Adrenal gland (tissue), 12 donors: ENCODE data around the gene MEI4. TPM values are rescaled to one million over a fixed set of nuclear protein-coding genes. Genes with fewer than 3 reads are reported as not detected.
"Not testable (repeated sequence)": the region's sequence is repeated elsewhere in the genome, so short reads cannot be mapped to it uniquely, and the experiment has no call there.

Experiments
- DNase-seq, 7 donors: peaks; one replicate each; pipeline ENCODE4 v3.0.0-alpha.2; 2019 to 2020
- H3K27ac ChIP-seq, 5 donors: fragments of 200-600 bp; sonication (generic) in 4 of 5; 1 replicate in 3 of 5; 2 replicates in 2 of 5; pipeline versions ENCODE4 v1.5.1 to v1.8.0; 2016 to 2020; ENCODE audit warnings: mild to moderate bottlenecking in 1 of 5
- H3K27me3 ChIP-seq: fragments of 200-600 bp; 2 replicates; pipeline ENCODE4 v1.8.0; 2021
- H3K36me3 ChIP-seq, 2 donors: fragments of 200-600 bp; replicated peaks in 1 of 2; 1 replicate in 1 of 2; 2 replicates in 1 of 2; pipeline versions ENCODE4 v1.5.1 to v1.8.0; 2018 to 2022
- H3K4me1 ChIP-seq, 2 donors: fragments of 200-600 bp; replicated peaks in 1 of 2; 1 replicate in 1 of 2; 2 replicates in 1 of 2; pipeline versions ENCODE4 v1.5.1 to v1.8.0; 2018 to 2021
- H3K4me3 ChIP-seq, 4 donors: fragments of 200-600 bp; sonication (generic) in 3 of 4; one replicate each; pipeline ENCODE4 v1.5.1; 2016 to 2018
- H3K9me3 ChIP-seq, 3 donors: fragments of 200-600 bp; sonication (generic) in 1 of 3; replicated peaks in 1 of 3; 1 replicate in 2 of 3; 2 replicates in 1 of 3; pipeline versions ENCODE4 v1.5.1 to v1.8.0; 2016 to 2021
- CTCF ChIP-seq, 6 experiments: fragments of 450-650 bp in 4 of 6; fragments of 200-600 bp in 2 of 6; sonication (generic) in 1 of 6; IDR thresholded peaks; 1 replicate in 5 of 6; 2 replicates in 1 of 6; pipeline versions ENCODE4 v1.5.1 to v1.8.0; 2016 to 2021; ENCODE audit warnings: antibody characterized with exemption in 6 of 6, mild to moderate bottlenecking in 2 of 6, moderate library complexity in 1 of 6
- POLR2A ChIP-seq, 2 donors: fragments of 450-650 bp; IDR thresholded peaks; one replicate each; pipeline ENCODE4 v1.6.1; 2017; ENCODE audit warnings: antibody characterized with exemption in 2 of 2, mild to moderate bottlenecking in 2 of 2, moderate library complexity in 1 of 2
- WGBS, 4 donors: extraction: QIAGEN DNeasy Blood & Tissue Kit in 2 of 4; methylation state at CpG; one replicate each; pipeline versions ENCODE4 v1.1.5 to v1.1.7; 2013 to 2017; 5-methylcytosine and 5-hydroxymethylcytosine counted together
- intact Hi-C, 2 donors: fragments of 100-400 bp; cut with DNase I; formaldehyde crosslinking; loops; one replicate each; pipeline versions ENCODE4 v1.14.1 to v1.15.0; 2022 to 2023
- polyA plus RNA-seq, 3 donors: library from polyadenylated mRNA; stranded (reverse); fragments of 200-250 nt in 2 of 3; fragments of 350-450 nt in 1 of 3; fragmentation: Illumina TruSeq in 1 of 3; extraction: RNeasy Lipid Tissue Mini Kit (QIAGEN cat#74804) in 1 of 3; gene quantifications; one replicate each; pipeline ENCODE4 v1.2.3, GENCODE V29; 2013 to 2014
- total RNA-seq, 9 donors: library from RNA; depleted of rRNA in 4 of 9; stranded (reverse); fragments of >200 nt in 4 of 9; fragments of 120-200 nt in 1 of 9; fragmentation: NEBNext Ultra II Directional in 1 of 9; extraction: Animal tissue kit (Norgen Biotek cat#: 25700) in 1 of 9; gene quantifications; one replicate each; pipeline versions ENCODE4 v1.1.0 to v1.2.4, GENCODE V29; 2013 to 2023
- donor health status: healthy with polysubstance abuse.
- donor health status: Bipolar disorder and iron deficiency.
- donor health status: DM: yes; HTN: yes; CAD: no.
- donor health status: DM: no; HTN: no; CAD: no.
- donor health status: DM: no; HTN: no; CAD: no.
- donor health status: DM: yes; HTN: yes; CAD: no.

Gene MEI4
- total and polyA plus RNA-seq, 12 donors = 0.16 to 2.8 (median 0.66) TPM

- DNase-seq = no peak
- Histone ChIP-seq H3K4me1 (no peaks in the 10 kb centered on the region), H3K36me3 (no peaks in the 10 kb centered on the region), H3K27ac (no peak overlapping the region), H3K4me3 (no peak overlapping the region), H3K9me3 (no peaks in the 10 kb centered on the region), H3K27me3 (no peaks in the 10 kb centered on the region)
- 55 to 67% (median 64%) methylated on average over 2 of the region's 2 CpGs for WGBS, 4 donors
- no peak for TF ChIP-seq CTCF (IDR thresholded peaks at IDR 0.05)
- intact Hi-C loops = no loop called here
These were observed 172.4 kb downstream of the MEI4 start for GRCh38 chr6:77825204-77825603.

GRCh38 chr6:77829736-77830135 is 176.9 kb downstream of the MEI4 start:
- Histone ChIP-seq H3K9me3 (no peaks in the 10 kb centered on the region), H3K27ac (no peak overlapping the region), H3K27me3 (no peaks in the 10 kb centered on the region), H3K4me1 (no peaks in the 10 kb centered on the region), H3K36me3 (no peaks in the 10 kb centered on the region), H3K4me3 (no peak overlapping the region)
- DNase-seq = no peak
- intact Hi-C loops = no loop called here
- TF ChIP-seq CTCF (IDR thresholded peaks at IDR 0.05) (no peak), POLR2A (IDR thresholded peaks at IDR 0.05) (no peak)

GRCh38 chr6:77833749-77834148 is 180.9 kb downstream of the MEI4 start:
- H3K9me3 ChIP-seq, H3K4me1 ChIP-seq, H3K36me3 ChIP-seq, DNase-seq, H3K27me3 ChIP-seq, H3K4me3 ChIP-seq, intact Hi-C loops, H3K27ac ChIP-seq: not testable (repeated sequence)
- WGBS, 4 donors = 96 to 100% (median 99%) methylated on average over 2 of the region's 2 CpGs

GRCh38 chr6:77834591-77834996 is 181.8 kb downstream of the MEI4 start:
- TF ChIP-seq CTCF (IDR thresholded peaks at IDR 0.05) (no peak), POLR2A (IDR thresholded peaks at IDR 0.05) (no peak)
- DNase-seq = no peak
- no peaks in the 10 kb centered on the region for H3K36me3 ChIP-seq
- no peak overlapping the region for H3K27ac ChIP-seq
- H3K9me3 ChIP-seq = no peaks in the 10 kb centered on the region
- H3K4me1 ChIP-seq = no peaks in the 10 kb centered on the region
- H3K27me3 ChIP-seq = no peaks in the 10 kb centered on the region
- H3K4me3 ChIP-seq = no peak overlapping the region
- WGBS, 4 donors = 63 to 88% (median 69%) methylated on average over 4 of the region's 4 CpGs
- intact Hi-C loops = no loop called here

GRCh38 chr6:77837034-77837784 is 184.4 kb downstream of the MEI4 start:
- 48 to 60% (median 52%) methylated on average over 3 of the region's 3 CpGs for WGBS, 4 donors
- Histone ChIP-seq H3K4me3 (no peak overlapping the region), H3K9me3 (no peaks in the 10 kb centered on the region), H3K4me1 (no peaks in the 10 kb centered on the region), H3K36me3 (no peaks in the 10 kb centered on the region), H3K27me3 (no peaks in the 10 kb centered on the region), H3K27ac (no peak overlapping the region)
- intact Hi-C loops = no loop called here
- no peak for TF ChIP-seq CTCF (IDR thresholded peaks at IDR 0.05)
- TF ChIP-seq POLR2A (IDR thresholded peaks at IDR 0.05) = no peak
- DNase-seq = no peak
